ENCODE data around the gene POLD3. TPM values are rescaled to one million over a fixed set of nuclear protein-coding genes. Genes with fewer than 3 reads are reported as not detected.

Gene POLD3
- total and polyA plus RNA-seq, 2 of the 8 experiments (the other 6 are each of a cell fraction or from before 2014, with no cell fraction given), result 18.1 to 29.3 TPM

GRCh38 chr11:74687237-74688023 is 95.0 kb downstream of the POLD3 start:
- WGBS, 2 experiments (ENCODE audit: extremely low coverage in 1 of 2, insufficient coverage in 1 of 2, insufficient read length in 1 of 2, insufficient replicate concordance in 2 of 2, low coverage in 1 of 2, low lambda C conversion rate in 2 of 2, missing lambda C conversion rate in 1 of 2), result 82% methylated on average over 6 of the region's 6 CpGs; no CpG with 5 or more reads in 1 of the 2 experiments
- FAIRE-seq, result no peak
- no peak overlapping the region for H3K4me2 ChIP-seq (ENCODE audit: insufficient read depth in 1 of 2, low read depth in 2 of 2, low read length in 2 of 2)

More at GRCh38 chr11:74687237-74688023, 95.0 kb downstream of the POLD3 start:
- no peaks in the 10 kb centered on the region for H3K36me3 ChIP-seq (ENCODE audit: control insufficient read depth in 2 of 4, insufficient read depth in 4 of 4, low read length in 3 of 4)
- H3K79me2 ChIP-seq (ENCODE audit: control insufficient read depth in 1 of 2, insufficient read depth in 2 of 2, low read length in 2 of 2), result no peaks in the 10 kb centered on the region
- no peak overlapping the region for H3K27ac ChIP-seq (ENCODE audit: low read depth, low read length)
- no peak overlapping the region for H2BK12ac ChIP-seq (ENCODE audit: low read depth, low read length)
- no peaks in the 10 kb centered on the region for H3K9me3 ChIP-seq (ENCODE audit: insufficient read depth in 2 of 2, low read depth in 1 of 2, low read length in 1 of 2)
- H3K18ac ChIP-seq (ENCODE audit: extremely low read depth, low read length), result no peak overlapping the region
- H4K8ac ChIP-seq (ENCODE audit: extremely low read depth, insufficient read depth, low read length), result no peak overlapping the region
- H2AFZ ChIP-seq (ENCODE audit: low read length), result no peak overlapping the region
- no peak overlapping the region for H3K4ac ChIP-seq (replicated peaks; ENCODE audit: insufficient read length, low read depth, low read length)
- no peak overlapping the region for H2BK15ac ChIP-seq (ENCODE audit: low read length)
- no peak overlapping the region for H3K56ac ChIP-seq (replicated peaks; ENCODE audit: insufficient read length, low read depth, low read length)
- no peaks in the 10 kb centered on the region for H3K79me1 ChIP-seq (ENCODE audit: low read depth, low read length)
- H3K14ac ChIP-seq (ENCODE audit: insufficient read length), result no peak overlapping the region
- H3K23ac ChIP-seq (ENCODE audit: insufficient read length), result no peak overlapping the region
- H2AK5ac ChIP-seq (ENCODE audit: low read depth, low read length), result no peak overlapping the region
- no peak overlapping the region for H2BK120ac ChIP-seq (replicated peaks; ENCODE audit: low read depth, low read length)
- no peak overlapping the region for H3K9ac ChIP-seq (replicated peaks in 1 of 4; ENCODE audit: extremely low read depth in 1 of 4, low read depth in 3 of 4, low read length in 3 of 4)
- TF ChIP-seq TEAD4 (IDR thresholded peaks at IDR 0.05; ENCODE audit: low read depth, low read length) (no peak), MAFK (IDR thresholded peaks at IDR 0.05; ENCODE audit: low read depth, low read length) (no peak), YY1 (IDR thresholded peaks at IDR 0.05; ENCODE audit: low read depth, low read length) (no peak), KDM4A (IDR thresholded peaks at IDR 0.05; ENCODE audit: low read depth, low read length, severe bottlenecking) (no peak)
- TF ChIP-seq, protein P1, sequence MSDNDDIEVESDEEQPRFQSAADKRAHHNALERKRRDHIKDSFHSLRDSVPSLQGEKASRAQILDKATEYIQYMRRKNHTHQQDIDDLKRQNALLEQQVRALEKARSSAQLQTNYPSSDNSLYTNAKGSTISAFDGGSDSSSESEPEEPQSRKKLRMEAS (IDR thresholded peaks at IDR 0.05), result no peak
- POLR2A ChIA-PET (ENCODE audit: partially characterized antibody), result no interaction called here
- H2BK5ac ChIP-seq (ENCODE audit: low read depth, low read length), result no peak overlapping the region
- no peak overlapping the region for H4K91ac ChIP-seq (replicated peaks; ENCODE audit: insufficient read length, low read length)
- no peaks in the 10 kb centered on the region for H3K23me2 ChIP-seq (ENCODE audit: low read depth, low read length)
- H4K20me1 ChIP-seq (replicated peaks in 1 of 2; ENCODE audit: control insufficient read depth in 1 of 2, insufficient read depth in 2 of 2, low read length in 2 of 2), result no peaks in the 10 kb centered on the region
- CTCF ChIA-PET (ENCODE audit: partially characterized antibody), result interaction anchor here (0.6 to 10.2 kb wide), 5 partner anchors 9 to 252 kb away, joined by 3 to 72 read pairs (median 8); no protein-coding TSS in a partner anchor
- H2BK20ac ChIP-seq (ENCODE audit: low read length), result no peak overlapping the region
- no peak overlapping the region for H4K5ac ChIP-seq (ENCODE audit: insufficient read length, low read depth, low read length)
- DNase-seq (ENCODE audit: low read depth in 1 of 2, low spot score in 2 of 2), result no peak
- peaks cover 5 to 8% (median 7%) of the 10 kb centered on the region in 4 experiments; a peak in 6 of 7 replicates for H3K4me1 ChIP-seq (replicated peaks in 1 of 4; ENCODE audit: control insufficient read depth in 3 of 4, insufficient read depth in 4 of 4, low read length in 3 of 4)
- H3K4me3 ChIP-seq (ENCODE audit: extremely low read depth in 1 of 4, insufficient read depth in 2 of 4, low read depth in 3 of 4, low read length in 4 of 4), result no peak overlapping the region
- H3K27me3 ChIP-seq (replicated peaks in 1 of 4; ENCODE audit: control insufficient read depth in 3 of 4, extremely low read depth in 1 of 4, insufficient read depth in 3 of 4, low read length in 3 of 4), result peaks cover 0 to 6% (median 6%) of the 10 kb centered on the region in 4 experiments; a peak in 5 of 7 replicates
